SK-N-SH (cell line): ENCODE measurements around the gene UCN2. TPM values are rescaled to one million over a fixed set of nuclear protein-coding genes. Genes with fewer than 3 reads are reported as not detected.

ENCODE experiments used
- CTCF ChIA-PET: fragments of 300-600, 350-600 bp; formaldehyde crosslinking; extraction: SDS; loops from one replicate; lab custom pipeline; 2021; lab: Yijun Ruan, JAX
- POLR2A ChIA-PET: fragments of 350-600 bp; sonication (Branson Sonifier 250); formaldehyde crosslinking; extraction: SDS; loops from one replicate; lab custom pipeline; 2020; ENCODE audit warnings: antibody characterized with exemption, inconsistent platforms; lab: Yijun Ruan, JAX
- DNase-seq: peaks from one replicate; pipeline ENCODE4 v3.0.0; 2012
- H2AFZ ChIP-seq: fragments of 200-600 bp; sonication (generic); 2 replicates; pipeline ENCODE4 v1.8.1; 2016; ENCODE audit warnings: antibody characterized with exemption, mild to moderate bottlenecking, low read depth
- H3F3A ChIP-seq: fragments of 200-600 bp; sonication (generic); replicated peaks from 2 replicates; pipeline ENCODE3; 2016; ENCODE audit warnings: antibody characterized with exemption, mild to moderate bottlenecking; ENCODE audit not compliant: insufficient read depth
- H3K27ac ChIP-seq, 2 experiments: fragments of 200-500 bp in 1 of 2; fragments of 200-600 bp in 1 of 2; sonication (Bioruptor generic) in 1 of 2; sonication (generic), shearing (Covaris generic) in 1 of 2; 2 replicates each; pipeline versions ENCODE4 v1.5.1 to v1.6.1; 2014 to 2016; ENCODE audit warnings: low read depth in 2 of 2, inconsistent platforms in 1 of 2, low read length in 1 of 2, mild to moderate bottlenecking in 1 of 2, mixed read lengths in 1 of 2
- H3K27me3 ChIP-seq: fragments of 200-600 bp; sonication (generic), shearing (Covaris generic); 2 replicates; pipeline ENCODE4 v1.6.1; 2016; ENCODE audit warnings: mixed run types; ENCODE audit not compliant: insufficient read depth
- H3K36me3 ChIP-seq, 2 experiments: fragments of 200-500 bp in 1 of 2; fragments of 200-600 bp in 1 of 2; sonication (Bioruptor generic) in 1 of 2; sonication (generic) in 1 of 2; replicated peaks in 1 of 2; 2 replicates each; pipeline versions ENCODE3 to v1.5.1; 2014 to 2016; ENCODE audit warnings: low read length in 1 of 2, mild to moderate bottlenecking in 1 of 2; ENCODE audit not compliant: insufficient read depth in 2 of 2, control insufficient read depth in 1 of 2
- H3K4me1 ChIP-seq, 2 experiments: fragments of 200-500 bp in 1 of 2; fragments of 200-600 bp in 1 of 2; sonication (Bioruptor generic) in 1 of 2; sonication (generic), shearing (Covaris generic) in 1 of 2; 2 replicates each; pipeline versions ENCODE4 v1.5.1 to v1.6.1; 2014 to 2016; ENCODE audit warnings: low read depth in 1 of 2, low read length in 1 of 2, mixed run types in 1 of 2; ENCODE audit not compliant: insufficient read depth in 2 of 2, control insufficient read depth in 1 of 2
- H3K4me2 ChIP-seq: fragments of 200-600 bp; sonication (generic), shearing (Covaris generic); 2 replicates; pipeline ENCODE4 v1.6.1; 2017; ENCODE audit warnings: mixed run types
- H3K4me3 ChIP-seq, 2 experiments: fragments of 200-500 bp in 1 of 2; fragments of 200-600 bp in 1 of 2; sonication (Bioruptor generic) in 1 of 2; sonication (generic), shearing (Covaris generic) in 1 of 2; 2 replicates each; pipeline versions ENCODE4 v1.5.1 to v1.8.1; 2014 to 2016; ENCODE audit warnings: low read depth in 2 of 2, inconsistent platforms in 1 of 2, low read length in 1 of 2, mild to moderate bottlenecking in 1 of 2, mixed read lengths in 1 of 2, moderate library complexity in 1 of 2
- H3K79me2 ChIP-seq: fragments of 200-600 bp; sonication (generic); 2 replicates; pipeline ENCODE4 v1.8.1; 2017; ENCODE audit warnings: mild to moderate bottlenecking; ENCODE audit not compliant: insufficient read depth
- H3K9ac ChIP-seq: fragments of 200-600 bp; sonication (generic); 2 replicates; pipeline ENCODE4 v1.6.1; 2017; ENCODE audit warnings: mixed run types
- H3K9me2 ChIP-seq: fragments of 200-600 bp; sonication (generic); 2 replicates; pipeline ENCODE4 v1.6.1; 2017; ENCODE audit warnings: mixed run types
- H3K9me3 ChIP-seq: fragments of 200-600 bp; sonication (generic); 2 replicates; pipeline ENCODE4 v1.6.1; 2017; ENCODE audit warnings: mixed run types, mild to moderate bottlenecking, moderate library complexity
- H4K20me1 ChIP-seq: fragments of 200-600 bp; sonication (generic); 2 replicates; pipeline ENCODE4 v1.6.1; 2017; ENCODE audit warnings: mild to moderate bottlenecking, mixed run types; ENCODE audit not compliant: insufficient read depth
- EZH2phosphoT487 ChIP-seq: fragments of 200-600 bp; sonication (generic); IDR thresholded peaks from 2 replicates; pipeline ENCODE4 v1.6.1; 2017; ENCODE audit warnings: low read depth, mixed run types, mild to moderate bottlenecking, antibody characterized with exemption, moderate library complexity, borderline replicate concordance
- JUND ChIP-seq: IDR thresholded peaks from 2 replicates; pipeline ENCODE4 v1.4.0; 2012
- NRF1 ChIP-seq: IDR thresholded peaks from 2 replicates; pipeline ENCODE4 v1.6.1; 2012; ENCODE audit warnings: low read depth, mild to moderate bottlenecking, low read length
- RAD21 ChIP-seq: IDR thresholded peaks from 2 replicates; pipeline ENCODE4 v1.6.1; 2012; ENCODE audit warnings: mild to moderate bottlenecking, low read length
- USF1 ChIP-seq: IDR thresholded peaks from 2 replicates; pipeline ENCODE4 v1.4.0; 2012; ENCODE audit warnings: low read depth, borderline replicate concordance
- YY1 ChIP-seq: IDR thresholded peaks from 2 replicates; pipeline ENCODE4 v1.4.0; 2012; ENCODE audit warnings: low read depth, mild to moderate bottlenecking
- WGBS: methylation state at CpG from one replicate; pipeline ENCODE4 v1.1.6; 2017; ENCODE audit warnings: low lambda C conversion rate; 5-methylcytosine and 5-hydroxymethylcytosine counted together
- polyA plus RNA-seq, 3 experiments: library from polyadenylated mRNA; depleted of rRNA; stranded (reverse); fragments of >200 nt; gene quantifications; 2 replicates each; pipeline ENCODE4 v1.2.3, GENCODE V29; 2012

The UCN2 gene
- polyA plus RNA-seq (2012; rRNA removed) = 0.50 and 0.69 TPM in 2 replicates
- polyA plus RNA-seq (2012; cell fraction: cytosol; rRNA removed) = 0.15 and 0.22 TPM in 2 replicates
- 2.7 and 4.1 TPM in 2 replicates for polyA plus RNA-seq (2012; cell fraction: nucleus; rRNA removed)

GRCh38 chr3:48563382-48563918 is at the start of gene UCN2:
UCN2 (minus strand) TSS chr3:48563781; CDS start chr3:48563124, 657 bp downstream.
- Histone ChIP-seq H3K79me2 (no peaks in the 10 kb centered on the region), H2AFZ (peak within 1 kb of the TSS; percentile 30; the same call in 1 of the 2 replicates), H3K9me3 (no peaks in the 10 kb centered on the region), H3K9me2 (no peaks in the 10 kb centered on the region), H3K4me3 (no peak within 1 kb of the TSS), H3K9ac (peak within 1 kb of the TSS; percentile 57), H3K4me2 (peak within 1 kb of the TSS; percentile 65), H3K27me3 (no peaks in the 10 kb centered on the region), H3F3A (peaks cover 24% of the 10 kb centered on the region), H4K20me1 (no peaks in the 10 kb centered on the region), H3K36me3 (no peaks in the 10 kb centered on the region), H3K4me1 (peaks cover 49 to 79% of the 10 kb centered on the region in 2 experiments; a peak in 3 of 4 replicates), H3K27ac (peak within 1 kb of the TSS; percentile 83 to 93; a peak in 3 of 4 replicates)
- TF ChIP-seq JUND (no peak), RAD21 (peak; percentile 20), USF1 (no peak), NRF1 (no peak), YY1 (0 out of 2 replicates have a peak, but pooled peaks have one; percentile 22), EZH2phosphoT487 (no peak)
- CTCF ChIA-PET = interaction anchor here (1.5 kb wide), 1 partner anchor 98 kb away, joined by 4 read pairs; no protein-coding TSS in a partner anchor
- DNase-seq = no peak
- WGBS = 66% methylated on average over 6 of the region's 6 CpGs
- POLR2A ChIA-PET = no interaction called here

GRCh38 chr3:48612309-48612708 is 48.7 kb upstream of the UCN2 start:
- H3K4me3 ChIP-seq = no peak overlapping the region
- peaks cover 0 to 13% of the 10 kb centered on the region in 2 experiments for H3K36me3 ChIP-seq
- no peaks in the 10 kb centered on the region for H4K20me1 ChIP-seq
- no peak overlapping the region for H2AFZ ChIP-seq
- 0 out of 2 replicates have a peak, but pooled peaks cover 3% of the 10 kb centered on the region for H3K9me3 ChIP-seq
- no peak for DNase-seq
- 79% methylated on average over 1 of the region's 1 CpG for WGBS
- no peaks in the 10 kb centered on the region for H3F3A ChIP-seq
- H3K27ac ChIP-seq = no peak overlapping the region
- no peak overlapping the region for H3K9ac ChIP-seq
- H3K4me1 ChIP-seq = peaks cover 5 to 7% of the 10 kb centered on the region in 2 experiments; a peak in 3 of 4 replicates
- no peaks in the 10 kb centered on the region for H3K9me2 ChIP-seq
- TF ChIP-seq NRF1 = no peak
- ChIA-PET CTCF (interaction anchor here (0.8 to 4.6 kb wide), 4 partner anchors 10 to 143 kb away, joined by 3 to 40 read pairs (median 3); partner anchors contain the start of gene SLC26A6), POLR2A (no interaction called here)
- no peak overlapping the region for H3K4me2 ChIP-seq
- no peaks in the 10 kb centered on the region for H3K27me3 ChIP-seq
- peaks cover 21% of the 10 kb centered on the region for H3K79me2 ChIP-seq
